Measurements from ENCODE around the gene SPIRE2. TPM values are rescaled to one million over a fixed set of nuclear protein-coding genes. Genes with fewer than 3 reads are reported as not detected.
"Not testable (repeated sequence)": the region's sequence is repeated elsewhere in the genome, so short reads cannot be mapped to it uniquely, and the experiment has no call there.

The SPIRE2 gene
- total RNA-seq, 2 experiments from 2014 or later, result 0.14 to 0.52 TPM

- Mint-ChIP-seq H3K27me3 (peaks cover 2% of the 10 kb centered on the region), H3K27ac (no peak overlapping the region), H3K4me3 (no peak overlapping the region), H3K36me3 (peaks cover 15% of the 10 kb centered on the region), H3K9me3 (no peaks in the 10 kb centered on the region), H3K4me1 (peaks cover 15% of the 10 kb centered on the region)
- no peak for DNase-seq
Observed at GRCh38 chr16:89913408-89914387, 85.4 kb downstream of the SPIRE2 start.

DNA sequence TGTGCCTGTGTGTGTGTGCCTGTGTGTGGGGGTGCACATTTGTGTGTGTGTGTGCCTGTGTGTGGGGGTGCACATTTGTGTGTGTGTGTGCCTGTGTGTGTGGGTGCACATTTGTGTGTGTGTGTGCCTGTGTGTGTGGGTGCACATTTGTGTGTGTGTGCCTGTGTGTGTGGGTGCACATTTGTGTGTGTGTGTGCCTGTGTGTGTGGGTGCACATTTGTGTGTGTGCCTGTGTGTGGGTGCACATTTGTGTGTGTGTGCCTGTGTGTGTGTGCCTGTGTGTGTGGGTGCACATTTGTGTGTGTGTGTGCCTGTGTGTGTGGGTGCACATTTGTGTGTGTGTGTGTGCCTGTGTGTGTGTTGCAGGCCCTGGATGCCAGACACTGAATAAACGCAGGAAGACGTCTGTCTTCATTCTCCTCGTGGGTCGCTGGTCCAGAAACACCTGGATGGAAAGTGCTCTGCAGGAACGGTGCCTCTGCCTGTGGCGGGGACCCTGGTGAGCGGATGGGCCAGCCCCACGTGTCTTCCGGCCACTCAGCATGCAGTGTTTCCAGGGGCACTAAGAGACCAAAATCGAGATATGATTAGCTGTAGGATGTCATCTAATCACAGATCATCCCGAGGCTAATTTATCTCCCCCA is 86.5 kb downstream of the SPIRE2 start:
- H3K4me3 Mint-ChIP-seq, H3K9me3 Mint-ChIP-seq, DNase-seq, H3K27ac Mint-ChIP-seq: not testable (repeated sequence)
- H3K4me1 Mint-ChIP-seq, result peaks cover 17% of the 10 kb centered on the region
- H3K27me3 Mint-ChIP-seq, result peaks cover 13% of the 10 kb centered on the region
- peaks cover 12% of the 10 kb centered on the region for H3K36me3 Mint-ChIP-seq

DNA sequence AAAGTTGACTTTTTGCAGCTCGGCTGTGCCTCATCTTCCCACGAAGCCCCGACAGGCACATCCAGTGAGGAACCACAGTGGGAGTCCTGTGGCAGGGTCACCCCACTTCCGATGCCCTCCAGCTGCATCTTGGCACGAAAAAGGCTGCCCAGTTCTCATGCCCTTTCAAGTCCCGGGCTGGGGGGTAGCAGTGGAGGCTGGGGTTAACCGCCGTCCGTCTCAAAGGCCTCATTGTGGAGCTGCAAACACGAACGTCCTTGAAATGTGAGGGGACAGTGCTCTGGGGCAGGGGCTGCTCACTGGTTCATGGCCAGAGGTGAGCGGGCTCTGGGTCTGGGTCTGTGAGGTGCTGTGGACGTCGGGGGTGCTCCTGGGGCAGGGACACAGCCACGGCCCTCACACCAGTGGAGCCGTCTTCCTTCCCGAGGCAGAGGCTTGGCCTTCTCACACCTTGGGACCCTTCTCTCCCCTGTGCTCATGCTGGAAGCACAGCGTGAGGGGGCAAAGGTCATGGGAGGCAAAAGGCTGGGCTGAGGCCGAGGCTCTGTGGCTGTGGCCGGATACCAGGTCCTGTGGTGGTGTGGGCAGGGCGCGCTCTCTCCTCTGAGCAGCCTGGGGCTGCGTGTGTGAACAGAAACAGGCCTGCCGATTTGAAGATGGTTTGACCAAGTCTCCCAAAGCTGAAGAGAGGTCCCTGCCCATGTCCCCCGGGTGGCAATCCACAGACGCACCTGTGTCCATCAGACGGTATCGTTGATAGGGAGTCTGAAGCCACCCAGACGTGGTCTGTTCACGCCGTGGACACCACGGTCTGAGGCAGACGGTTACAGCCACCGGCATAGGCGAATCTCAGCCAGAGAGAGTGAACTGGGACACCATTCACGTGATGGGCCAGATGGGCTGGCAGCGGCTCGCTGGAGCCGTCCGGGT is 87.3 kb downstream of the SPIRE2 start:
- Mint-ChIP-seq H3K36me3 (peaks cover 12% of the 10 kb centered on the region), H3K9me3 (no peaks in the 10 kb centered on the region), H3K27ac (no peak overlapping the region), H3K4me3 (no peak overlapping the region), H3K4me1 (peaks cover 21% of the 10 kb centered on the region), H3K27me3 (peaks cover 21% of the 10 kb centered on the region)
- DNase-seq, result no peak

DNA sequence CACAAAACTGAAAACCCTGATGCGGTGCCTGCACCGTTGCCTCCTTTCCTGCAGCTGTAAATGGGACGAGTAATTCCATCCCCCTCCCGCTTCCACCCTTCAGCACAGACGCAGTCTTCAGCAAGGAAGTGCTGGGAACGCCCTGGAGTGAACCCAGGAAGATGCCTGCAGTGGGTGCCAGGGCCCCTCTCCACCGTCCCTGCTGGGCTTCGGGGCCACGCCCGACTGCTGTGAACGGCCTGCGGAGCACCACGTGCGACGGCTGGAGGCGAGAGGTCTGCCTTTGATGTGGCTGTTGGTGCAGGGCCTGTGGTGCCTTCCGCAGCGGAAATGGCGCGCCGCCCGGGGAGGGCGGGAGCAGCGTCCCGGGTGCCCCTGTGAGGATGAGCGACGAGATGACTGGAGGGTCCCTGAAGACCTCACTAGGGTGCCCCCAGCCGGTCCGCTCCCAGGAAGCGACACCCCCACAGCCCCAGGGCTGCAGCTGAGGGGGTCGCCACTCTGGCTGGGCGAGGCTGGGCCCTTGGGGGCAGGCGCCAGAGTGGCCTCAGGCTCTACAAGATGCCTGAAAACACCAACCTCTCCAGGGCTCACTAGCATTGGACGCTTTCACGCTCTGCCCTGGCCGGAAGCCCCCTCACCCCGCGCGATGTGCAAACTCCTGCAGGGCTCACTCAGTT is 89.6 kb downstream of the SPIRE2 start:
- H3K36me3 Mint-ChIP-seq, result peaks cover 10% of the 10 kb centered on the region
- H3K9me3 Mint-ChIP-seq, result no peaks in the 10 kb centered on the region
- DNase-seq, result peak; percentile 87
- H3K4me3 Mint-ChIP-seq, result peak overlapping the region; percentile 42
- H3K27ac Mint-ChIP-seq, result peak overlapping the region; percentile 45
- peaks cover 38% of the 10 kb centered on the region for H3K4me1 Mint-ChIP-seq
- peaks cover 42% of the 10 kb centered on the region for H3K27me3 Mint-ChIP-seq

GRCh38 chr16:89918453-89919347 is 90.4 kb downstream of the SPIRE2 start, which contains the start of gene MC1R:
MC1R (plus strand) TSS chr16:89918862; CDS start chr16:89919259, 397 bp downstream.
- peaks cover 38% of the 10 kb centered on the region for H3K4me1 Mint-ChIP-seq
- DNase-seq, result peak; percentile 56

DNA sequence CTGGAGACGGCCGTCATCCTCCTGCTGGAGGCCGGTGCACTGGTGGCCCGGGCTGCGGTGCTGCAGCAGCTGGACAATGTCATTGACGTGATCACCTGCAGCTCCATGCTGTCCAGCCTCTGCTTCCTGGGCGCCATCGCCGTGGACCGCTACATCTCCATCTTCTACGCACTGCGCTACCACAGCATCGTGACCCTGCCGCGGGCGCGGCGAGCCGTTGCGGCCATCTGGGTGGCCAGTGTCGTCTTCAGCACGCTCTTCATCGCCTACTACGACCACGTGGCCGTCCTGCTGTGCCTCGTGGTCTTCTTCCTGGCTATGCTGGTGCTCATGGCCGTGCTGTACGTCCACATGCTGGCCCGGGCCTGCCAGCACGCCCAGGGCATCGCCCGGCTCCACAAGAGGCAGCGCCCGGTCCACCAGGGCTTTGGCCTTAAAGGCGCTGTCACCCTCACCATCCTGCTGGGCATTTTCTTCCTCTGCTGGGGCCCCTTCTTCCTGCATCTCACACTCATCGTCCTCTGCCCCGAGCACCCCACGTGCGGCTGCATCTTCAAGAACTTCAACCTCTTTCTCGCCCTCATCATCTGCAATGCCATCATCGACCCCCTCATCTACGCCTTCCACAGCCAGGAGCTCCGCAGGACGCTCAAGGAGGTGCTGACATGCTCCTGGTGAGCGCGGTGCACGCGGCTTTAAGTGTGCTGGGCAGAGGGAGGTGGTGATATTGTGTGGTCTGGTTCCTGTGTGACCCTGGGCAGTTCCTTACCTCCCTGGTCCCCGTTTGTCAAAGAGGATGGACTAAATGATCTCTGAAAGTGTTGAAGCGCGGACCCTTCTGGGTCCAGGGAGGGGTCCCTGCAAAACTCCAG is 91.5 kb downstream of the SPIRE2 start:
- no peak for DNase-seq
- Mint-ChIP-seq H3K4me3 (no peak overlapping the region), H3K36me3 (peaks cover 4% of the 10 kb centered on the region), H3K27ac (no peak overlapping the region), H3K9me3 (no peaks in the 10 kb centered on the region), H3K27me3 (peaks cover 53% of the 10 kb centered on the region), H3K4me1 (peaks cover 36% of the 10 kb centered on the region)

More at GRCh38 chr16:89918453-89919347, 90.4 kb downstream of the SPIRE2 start, which contains the start of gene MC1R:
- Mint-ChIP-seq H3K9me3 (no peaks in the 10 kb centered on the region), H3K4me3 (peak within 1 kb of the TSS; percentile 42), H3K27me3 (peaks cover 42% of the 10 kb centered on the region), H3K36me3 (peaks cover 9% of the 10 kb centered on the region), H3K27ac (peak within 1 kb of the TSS; percentile 45)

DNA sequence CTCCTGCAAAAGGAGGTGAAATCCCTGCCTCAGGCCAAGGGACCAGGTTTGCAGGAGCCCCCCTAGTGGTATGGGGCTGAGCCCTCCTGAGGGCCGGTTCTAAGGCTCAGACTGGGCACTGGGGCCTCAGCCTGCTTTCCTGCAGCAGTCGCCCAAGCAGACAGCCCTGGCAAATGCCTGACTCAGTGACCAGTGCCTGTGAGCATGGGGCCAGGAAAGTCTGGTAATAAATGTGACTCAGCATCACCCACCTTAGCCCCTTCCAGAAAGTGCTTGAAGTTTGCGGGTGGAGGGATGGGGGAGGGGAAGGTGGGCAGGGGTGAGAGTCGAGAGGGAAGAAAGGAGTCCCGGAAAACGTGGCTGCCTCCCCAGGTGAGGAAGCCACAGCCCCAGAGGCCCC is 92.4 kb downstream of the SPIRE2 start:
- H3K27me3 Mint-ChIP-seq, result peaks cover 62% of the 10 kb centered on the region
- no peak overlapping the region for H3K27ac Mint-ChIP-seq
- no peaks in the 10 kb centered on the region for H3K36me3 Mint-ChIP-seq
- no peak for DNase-seq
- no peak overlapping the region for H3K4me3 Mint-ChIP-seq
- no peaks in the 10 kb centered on the region for H3K9me3 Mint-ChIP-seq
- H3K4me1 Mint-ChIP-seq, result peaks cover 39% of the 10 kb centered on the region

Other genes starting within 250 kb of the SPIRE2 start
- gene DPEP1, start 214.8 kb upstream of the SPIRE2 start, total RNA-seq, result under 1 TPM in 1 of 2 experiments, not detected in 1; 0.16 TPM
- 10 to 100 TPM; 70.7 to 73.9 TPM for gene CHMP1A, start 170.8 kb upstream of the SPIRE2 start, total RNA-seq
- gene SPATA33, start 170.6 kb upstream of the SPIRE2 start, total RNA-seq, result 10 to 100 TPM in 1 of 2 experiments, 1 to 10 TPM in 1; 7.0 to 10.2 TPM
- gene CDK10, start 141.8 kb upstream of the SPIRE2 start, total RNA-seq, result 10 to 100 TPM; 72.9 to 77.0 TPM
- gene SPATA2L, start 126.8 kb upstream of the SPIRE2 start, total RNA-seq, result 1 to 10 TPM; 3.2 to 3.3 TPM
- gene VPS9D1, start 107.6 kb upstream of the SPIRE2 start, total RNA-seq, result 1 to 10 TPM; 1.6 TPM
- 10 to 100 TPM; 24.7 to 24.9 TPM for gene ZNF276, start 106.9 kb upstream of the SPIRE2 start, total RNA-seq
- 10 to 100 TPM; 79.7 to 88.2 TPM for gene FANCA, start 11.8 kb upstream of the SPIRE2 start, total RNA-seq
- 100 to 1,000 TPM; 126 to 127 TPM for gene TCF25, start 45.1 kb downstream of the SPIRE2 start, total RNA-seq
- gene MC1R, start 90.4 kb downstream of the SPIRE2 start, total RNA-seq, result 1 to 10 TPM; 1.4 TPM
- not detected for gene TUBB3, start 94.9 kb downstream of the SPIRE2 start, total RNA-seq
- 10 to 100 TPM; 21.1 to 22.0 TPM for gene DEF8, start 120.3 kb downstream of the SPIRE2 start, total RNA-seq
- gene DBNDD1, start 191.0 kb downstream of the SPIRE2 start, total RNA-seq, result 1 to 10 TPM in 1 of 2 experiments, under 1 TPM in 1; 0.82 to 1.0 TPM
- not detected for gene PRDM7, start 248.9 kb downstream of the SPIRE2 start, total RNA-seq

Measured in activated naive CD8-positive, alpha-beta T cell treated with anti-CD3 and anti-CD28 coated beads for 36 hours (primary cell).